Osteocyte (in vitro differentiated cells): ENCODE measurements around the gene LRFN2. TPM values are rescaled to one million over a fixed set of nuclear protein-coding genes. Genes with fewer than 3 reads are reported as not detected.

Experiments used
- DNase-seq: peaks from one replicate; pipeline ENCODE4 v3.0.0; 2021; ENCODE audit warnings: mixed read lengths; ENCODE audit not compliant: unreplicated experiment; ENCODE audit errors: extremely low spot score
- H3K27ac Mint-ChIP-seq: one replicate; pipeline ENCODE4 v1.8.0; 2021; ENCODE audit warnings: mild to moderate bottlenecking, mixed read lengths; ENCODE audit not compliant: unreplicated experiment
- H3K27me3 Mint-ChIP-seq: one replicate; pipeline ENCODE4 v1.8.0; 2021; ENCODE audit warnings: mixed read lengths; ENCODE audit not compliant: unreplicated experiment
- H3K36me3 Mint-ChIP-seq: one replicate; pipeline ENCODE4 v1.8.0; 2021; ENCODE audit warnings: mixed read lengths; ENCODE audit not compliant: unreplicated experiment
- H3K4me1 Mint-ChIP-seq: one replicate; pipeline ENCODE4 v1.8.0; 2021; ENCODE audit warnings: mixed read lengths; ENCODE audit not compliant: unreplicated experiment
- H3K4me3 Mint-ChIP-seq: one replicate; pipeline ENCODE4 v1.8.0; 2021; ENCODE audit warnings: mild to moderate bottlenecking, moderate library complexity, mixed read lengths; ENCODE audit not compliant: unreplicated experiment
- H3K9me3 Mint-ChIP-seq: one replicate; pipeline ENCODE4 v1.8.0; 2021; ENCODE audit warnings: mixed read lengths; ENCODE audit not compliant: unreplicated experiment
- total RNA-seq: library from RNA; stranded (reverse); gene quantifications from 2 replicates; pipeline ENCODE4 v1.2.1, GENCODE V29; 2021
- TF ChIP-seq, protein P1 (sequence below): fragments of 200-600 bp; sonication (generic); IDR thresholded peaks from 2 replicates; pipeline ENCODE4 v1.5.0; 2021; ENCODE audit warnings: antibody characterized with exemption, mild to moderate bottlenecking, moderate library complexity

LRFN2 gene
- total RNA-seq, 1 donor from 2014 or later = not detected

DNA sequence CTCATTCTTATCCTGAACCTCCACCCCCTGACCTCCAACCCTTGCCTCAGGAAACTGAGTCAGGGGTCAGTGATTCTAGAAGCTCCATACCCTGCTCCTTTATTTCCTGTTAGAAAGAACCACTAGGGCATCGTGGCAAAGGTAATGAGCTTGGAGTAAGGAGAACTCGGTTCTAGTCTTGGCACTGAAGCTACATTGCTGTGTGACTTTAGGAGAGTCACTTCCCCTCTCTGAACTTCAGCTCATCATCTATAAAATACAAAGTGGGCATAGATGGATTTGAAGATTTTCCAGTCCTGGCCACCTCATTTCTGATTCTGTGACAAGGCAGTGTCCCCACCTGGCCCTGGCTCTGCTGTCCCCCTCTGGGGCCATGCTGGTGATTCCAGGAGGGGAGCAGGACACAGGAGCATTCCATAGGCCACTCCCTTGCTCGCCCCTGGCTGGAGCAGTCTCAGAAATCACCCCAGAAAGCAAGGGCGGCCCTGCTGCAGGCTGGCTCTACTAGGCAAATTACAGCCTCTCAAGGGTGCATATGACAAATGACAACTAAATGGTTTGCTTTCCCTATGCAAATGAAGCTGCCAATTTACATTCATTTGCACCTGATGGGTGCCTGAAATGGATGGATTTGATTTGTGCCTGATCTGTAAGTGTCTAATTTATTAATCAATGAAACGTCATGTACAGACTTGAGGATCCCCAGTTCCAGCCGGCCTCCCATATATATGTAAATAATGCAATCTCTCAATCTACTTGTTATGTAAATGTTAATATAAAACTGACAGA lies 62.2 kb downstream of the LRFN2 start:
- TF ChIP-seq, protein P1, sequence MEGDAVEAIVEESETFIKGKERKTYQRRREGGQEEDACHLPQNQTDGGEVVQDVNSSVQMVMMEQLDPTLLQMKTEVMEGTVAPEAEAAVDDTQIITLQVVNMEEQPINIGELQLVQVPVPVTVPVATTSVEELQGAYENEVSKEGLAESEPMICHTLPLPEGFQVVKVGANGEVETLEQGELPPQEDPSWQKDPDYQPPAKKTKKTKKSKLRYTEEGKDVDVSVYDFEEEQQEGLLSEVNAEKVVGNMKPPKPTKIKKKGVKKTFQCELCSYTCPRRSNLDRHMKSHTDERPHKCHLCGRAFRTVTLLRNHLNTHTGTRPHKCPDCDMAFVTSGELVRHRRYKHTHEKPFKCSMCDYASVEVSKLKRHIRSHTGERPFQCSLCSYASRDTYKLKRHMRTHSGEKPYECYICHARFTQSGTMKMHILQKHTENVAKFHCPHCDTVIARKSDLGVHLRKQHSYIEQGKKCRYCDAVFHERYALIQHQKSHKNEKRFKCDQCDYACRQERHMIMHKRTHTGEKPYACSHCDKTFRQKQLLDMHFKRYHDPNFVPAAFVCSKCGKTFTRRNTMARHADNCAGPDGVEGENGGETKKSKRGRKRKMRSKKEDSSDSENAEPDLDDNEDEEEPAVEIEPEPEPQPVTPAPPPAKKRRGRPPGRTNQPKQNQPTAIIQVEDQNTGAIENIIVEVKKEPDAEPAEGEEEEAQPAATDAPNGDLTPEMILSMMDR = no peak
- no peaks in the 10 kb centered on the region for H3K4me1 Mint-ChIP-seq
- no peaks in the 10 kb centered on the region for H3K36me3 Mint-ChIP-seq
- no peak overlapping the region for H3K27ac Mint-ChIP-seq
- H3K4me3 Mint-ChIP-seq = no peak overlapping the region
- no peak for DNase-seq
- peaks cover 3% of the 10 kb centered on the region for H3K27me3 Mint-ChIP-seq
- H3K9me3 Mint-ChIP-seq = no peaks in the 10 kb centered on the region

- H3K36me3 Mint-ChIP-seq = no peaks in the 10 kb centered on the region
- no peak overlapping the region for H3K4me3 Mint-ChIP-seq
- H3K27me3 Mint-ChIP-seq = peaks cover 3% of the 10 kb centered on the region
- no peaks in the 10 kb centered on the region for H3K4me1 Mint-ChIP-seq
- DNase-seq = no peak
- no peaks in the 10 kb centered on the region for H3K9me3 Mint-ChIP-seq
- no peak overlapping the region for H3K27ac Mint-ChIP-seq
- TF ChIP-seq, protein P1 = no peak
These were observed 63.5 kb downstream of the LRFN2 start for GRCh38 chr6:40523505-40524172.

- no peak for DNase-seq
- Mint-ChIP-seq H3K27me3 (peaks cover 7% of the 10 kb centered on the region), H3K4me3 (no peak overlapping the region), H3K36me3 (no peaks in the 10 kb centered on the region), H3K27ac (no peak overlapping the region), H3K4me1 (no peaks in the 10 kb centered on the region), H3K9me3 (no peaks in the 10 kb centered on the region)
- TF ChIP-seq, protein P1 = no peak
These were observed 65.7 kb downstream of the LRFN2 start for GRCh38 chr6:40521496-40521895.

DNA sequence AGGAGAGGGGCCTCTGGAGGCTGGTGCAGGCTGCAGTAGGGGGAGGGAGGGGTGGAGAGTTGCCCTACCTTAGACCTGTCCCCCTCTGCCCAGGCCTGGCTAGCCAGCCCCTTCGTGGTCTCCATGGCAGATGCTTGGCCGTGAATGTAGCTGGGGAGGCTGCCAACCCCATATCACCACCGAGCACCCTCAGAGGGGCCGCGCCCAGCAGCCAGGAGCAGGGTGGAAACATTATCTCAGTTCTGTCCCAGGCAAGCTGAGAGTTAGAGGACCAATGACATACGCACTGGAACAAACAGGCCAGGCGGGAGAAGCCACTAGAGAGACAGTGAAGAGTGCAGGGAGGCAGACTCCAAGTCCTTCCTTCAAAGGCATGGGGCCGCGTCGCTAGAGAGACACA lies 66.5 kb downstream of the LRFN2 start:
- Mint-ChIP-seq H3K4me1 (no peaks in the 10 kb centered on the region), H3K9me3 (no peaks in the 10 kb centered on the region), H3K27ac (no peak overlapping the region), H3K27me3 (peaks cover 7% of the 10 kb centered on the region), H3K4me3 (no peak overlapping the region), H3K36me3 (no peaks in the 10 kb centered on the region)
- TF ChIP-seq, protein P1 = no peak
- no peak for DNase-seq

- no peak for DNase-seq
- H3K36me3 Mint-ChIP-seq = no peaks in the 10 kb centered on the region
- no peaks in the 10 kb centered on the region for H3K9me3 Mint-ChIP-seq
- no peaks in the 10 kb centered on the region for H3K4me1 Mint-ChIP-seq
- peaks cover 7% of the 10 kb centered on the region for H3K27me3 Mint-ChIP-seq
- TF ChIP-seq, protein P1 = no peak
- H3K27ac Mint-ChIP-seq = no peak overlapping the region
- no peak overlapping the region for H3K4me3 Mint-ChIP-seq
These were observed 67.1 kb downstream of the LRFN2 start for GRCh38 chr6:40520084-40520483.
